ENCODE data around the gene MUSK.
A peak's percentile ranks its signal among the peaks of the same experiment; 100 is the strongest.

DNA sequence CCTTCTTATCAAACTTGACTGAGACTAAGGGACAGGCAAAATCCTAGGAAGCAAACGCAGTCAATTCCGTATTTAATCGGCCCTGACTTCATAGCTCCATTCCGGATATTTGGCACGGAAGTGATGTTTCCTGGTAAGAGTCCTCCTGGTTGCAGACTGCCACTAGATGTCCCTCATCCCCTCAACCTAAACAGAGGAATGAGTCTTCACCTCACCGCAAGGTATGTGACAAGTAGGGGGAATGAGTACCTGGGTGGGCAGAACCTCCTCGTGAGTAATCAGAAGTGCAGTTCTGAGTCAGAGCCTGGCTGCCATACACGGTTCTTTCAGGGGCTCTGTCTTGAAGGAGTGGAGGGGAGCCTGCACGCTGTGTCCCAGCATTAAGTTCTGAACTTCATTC lies 173.6 kb downstream of the MUSK start:
- TF ChIP-seq CTCF (conservative IDR thresholded peaks at IDR 0.05; ENCODE audit: low read depth, low read length) (peak; percentile 36; the same call in 1 of the 2 replicates), EZH2 (IDR thresholded peaks at IDR 0.05; ENCODE audit: low read length, unreplicated experiment) (no peak)

All from PC-3 (cell line).